H1 (cell line): ENCODE results near the gene CMPK2.

Source experiments
- BRCA1 ChIP-seq: IDR thresholded peaks from 2 replicates; pipeline ENCODE4 v1.6.1; 2012; ENCODE audit warnings: low read depth, low read length, improper control_type of control experiment
- CEBPB ChIP-seq: IDR thresholded peaks from 2 replicates; pipeline ENCODE4 v1.6.1; 2012; ENCODE audit warnings: low read depth, low read length
- CHD1 ChIP-seq: IDR thresholded peaks from 2 replicates; pipeline ENCODE4 v1.6.1; 2012; ENCODE audit warnings: low read depth, low read length, improper control_type of control experiment
- EGR1 ChIP-seq: IDR thresholded peaks from 2 replicates; pipeline ENCODE4 v1.6.1; 2011; ENCODE audit warnings: low read depth, low read length, borderline replicate concordance
- JUN ChIP-seq: IDR thresholded peaks from 2 replicates; pipeline ENCODE4 v1.6.1; 2011; ENCODE audit warnings: low read depth, mild to moderate bottlenecking, improper control_type of control experiment, low read length
- KDM1A ChIP-seq: fragments of 200-600, 300-600 bp; sonication (generic); IDR thresholded peaks from 2 replicates; pipeline ENCODE4 v1.7.1; 2016; ENCODE audit warnings: mild to moderate bottlenecking, low read length, borderline replicate concordance
- POLR2AphosphoS5 ChIP-seq: IDR thresholded peaks from 2 replicates; pipeline ENCODE4 v1.6.1; 2011; ENCODE audit warnings: low read depth, low read length
- SP2 ChIP-seq: IDR thresholded peaks from 2 replicates; pipeline ENCODE4 v1.6.1; 2012; ENCODE audit warnings: mild to moderate bottlenecking, low read length, inconsistent platforms
- TAF1 ChIP-seq: IDR thresholded peaks from 2 replicates; pipeline ENCODE4 v1.6.1; 2011; ENCODE audit warnings: mild to moderate bottlenecking, low read depth, low read length
- TCF12 ChIP-seq: IDR thresholded peaks from 2 replicates; pipeline ENCODE4 v1.6.1; 2011; ENCODE audit warnings: low read depth, mild to moderate bottlenecking, low read length
- ZNF274 ChIP-seq: IDR thresholded peaks from 2 replicates; pipeline ENCODE4 v1.7.0; 2012; ENCODE audit warnings: low read length, borderline replicate concordance; ENCODE audit errors: extremely low read depth
- TF ChIP-seq, protein P1 (sequence below), 3 experiments: IDR thresholded peaks; 1 replicate in 2 of 3; 2 replicates in 1 of 3; pipeline versions ENCODE4 v1.5.1 to v1.6.1; 2011; ENCODE audit warnings: low read length in 3 of 3, mild to moderate bottlenecking in 3 of 3, inconsistent platforms in 2 of 3, low read depth in 1 of 3, moderate library complexity in 1 of 3; ENCODE audit not compliant: insufficient read depth in 1 of 3; ENCODE audit errors: control extremely low read depth in 1 of 3
- TF ChIP-seq, protein P2 (sequence below): IDR thresholded peaks from 2 replicates; pipeline ENCODE4 v1.6.1; 2012; ENCODE audit warnings: inconsistent platforms

DNA sequence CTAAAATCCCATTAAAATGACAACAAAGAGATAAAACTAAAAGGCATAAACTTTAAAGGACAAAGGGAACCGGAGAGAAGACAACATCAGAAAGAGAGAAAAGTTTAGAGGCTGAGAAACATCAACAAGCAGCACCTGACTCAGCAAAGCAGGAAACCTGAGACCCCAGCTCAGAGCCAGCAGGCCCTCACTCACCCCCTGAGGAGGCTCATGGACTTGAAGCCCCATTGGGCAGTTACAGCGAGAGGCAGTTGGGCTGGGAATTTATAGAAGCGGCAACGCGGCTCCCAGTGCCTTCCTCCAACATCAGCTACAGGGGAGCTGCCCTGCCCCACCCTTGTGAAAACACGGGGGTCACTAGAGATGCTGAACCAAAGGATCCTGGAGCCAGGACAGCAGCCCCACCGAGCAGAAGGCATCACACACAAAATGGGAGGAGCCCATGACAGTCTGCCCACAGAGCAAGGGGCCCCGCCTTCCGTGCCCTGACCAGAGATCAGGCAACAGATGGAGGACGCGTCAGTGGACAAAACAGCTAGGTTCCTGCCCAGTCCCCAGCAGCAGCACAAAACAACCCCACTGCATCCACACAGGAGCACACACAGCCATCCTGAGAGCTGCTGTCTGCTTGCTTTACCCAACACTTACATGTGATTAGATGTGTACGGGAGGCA, 52.7 kb downstream of the CMPK2 start:
- TF ChIP-seq SP2 (no peak), TAF1 (no peak), TCF12 (no peak), EGR1 (no peak), BRCA1 (no peak), KDM1A (no peak), POLR2AphosphoS5 (no peak), ZNF274 (no peak), CHD1 (no peak), JUN (no peak), CEBPB (no peak)
- TF ChIP-seq, protein P1, sequence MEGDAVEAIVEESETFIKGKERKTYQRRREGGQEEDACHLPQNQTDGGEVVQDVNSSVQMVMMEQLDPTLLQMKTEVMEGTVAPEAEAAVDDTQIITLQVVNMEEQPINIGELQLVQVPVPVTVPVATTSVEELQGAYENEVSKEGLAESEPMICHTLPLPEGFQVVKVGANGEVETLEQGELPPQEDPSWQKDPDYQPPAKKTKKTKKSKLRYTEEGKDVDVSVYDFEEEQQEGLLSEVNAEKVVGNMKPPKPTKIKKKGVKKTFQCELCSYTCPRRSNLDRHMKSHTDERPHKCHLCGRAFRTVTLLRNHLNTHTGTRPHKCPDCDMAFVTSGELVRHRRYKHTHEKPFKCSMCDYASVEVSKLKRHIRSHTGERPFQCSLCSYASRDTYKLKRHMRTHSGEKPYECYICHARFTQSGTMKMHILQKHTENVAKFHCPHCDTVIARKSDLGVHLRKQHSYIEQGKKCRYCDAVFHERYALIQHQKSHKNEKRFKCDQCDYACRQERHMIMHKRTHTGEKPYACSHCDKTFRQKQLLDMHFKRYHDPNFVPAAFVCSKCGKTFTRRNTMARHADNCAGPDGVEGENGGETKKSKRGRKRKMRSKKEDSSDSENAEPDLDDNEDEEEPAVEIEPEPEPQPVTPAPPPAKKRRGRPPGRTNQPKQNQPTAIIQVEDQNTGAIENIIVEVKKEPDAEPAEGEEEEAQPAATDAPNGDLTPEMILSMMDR (IDR thresholded peaks at IDR 0.05; ENCODE audit: control extremely low read depth in 1 of 3, insufficient read depth in 1 of 3, low read depth in 1 of 3, low read length in 3 of 3) = no peak
- TF ChIP-seq, protein P2, sequence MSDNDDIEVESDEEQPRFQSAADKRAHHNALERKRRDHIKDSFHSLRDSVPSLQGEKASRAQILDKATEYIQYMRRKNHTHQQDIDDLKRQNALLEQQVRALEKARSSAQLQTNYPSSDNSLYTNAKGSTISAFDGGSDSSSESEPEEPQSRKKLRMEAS = peak; percentile 90
